Measurements from ENCODE around the gene ARSA. TPM values are rescaled to one million over a fixed set of nuclear protein-coding genes. Genes with fewer than 3 reads are reported as not detected.
A peak's percentile ranks its signal among the peaks of the same experiment; 100 is the strongest.
"Not testable (repeated sequence)": the region's sequence is repeated elsewhere in the genome, so short reads cannot be mapped to it uniquely, and the experiment has no call there.

Gene ARSA
- total RNA-seq, 2 experiments from 2014 or later = 64.2 to 66.5 TPM

GRCh38 chr22:50641696-50642607 is 14.0 kb upstream of the ARSA start:
- Mint-ChIP-seq H3K4me1 (no peaks in the 10 kb centered on the region), H3K36me3 (ENCODE audit: low read depth) (no peaks in the 10 kb centered on the region), H3K27me3 (peaks cover 4% of the 10 kb centered on the region), H3K27ac (no peak overlapping the region), H3K9me3 (peaks cover 4% of the 10 kb centered on the region), H3K4me3 (no peak overlapping the region)
- DNase-seq = no peak
- POLR2A ChIA-PET = no interaction called here
- CTCF ChIA-PET = interaction anchor here (1.7 kb wide), 1 partner anchor 8 kb away, joined by 3 read pairs; no protein-coding TSS in a partner anchor

- ChIA-PET CTCF (no interaction called here), POLR2A (no interaction called here)
- DNase-seq = no peak
- H3K36me3 Mint-ChIP-seq (ENCODE audit: low read depth) = no peaks in the 10 kb centered on the region
- no peaks in the 10 kb centered on the region for H3K9me3 Mint-ChIP-seq
- H3K4me3 Mint-ChIP-seq = no peak overlapping the region
- no peak overlapping the region for H3K27ac Mint-ChIP-seq
- peaks cover 4% of the 10 kb centered on the region for H3K27me3 Mint-ChIP-seq
- H3K4me1 Mint-ChIP-seq = no peaks in the 10 kb centered on the region
These were observed 13.1 kb upstream of the ARSA start for GRCh38 chr22:50640857-50641647.

- H3K36me3 Mint-ChIP-seq (ENCODE audit: low read depth); H3K27ac Mint-ChIP-seq; H3K4me3 Mint-ChIP-seq; DNase-seq; H3K27me3 Mint-ChIP-seq; POLR2A ChIA-PET; H3K4me1 Mint-ChIP-seq; H3K9me3 Mint-ChIP-seq; CTCF ChIA-PET: not testable (repeated sequence)
These were observed 12.3 kb upstream of the ARSA start for GRCh38 chr22:50640296-50640695.

GRCh38 chr22:50635591-50635990 is 7.6 kb upstream of the ARSA start:
- no peaks in the 10 kb centered on the region for H3K9me3 Mint-ChIP-seq
- ChIA-PET CTCF (interaction anchor here (1.4 kb wide), 1 partner anchor 15 kb away, joined by 3 read pairs; no protein-coding TSS in a partner anchor), POLR2A (no interaction called here)
- no peaks in the 10 kb centered on the region for H3K36me3 Mint-ChIP-seq (ENCODE audit: low read depth)
- H3K27me3 Mint-ChIP-seq = no peaks in the 10 kb centered on the region
- no peak overlapping the region for H3K4me3 Mint-ChIP-seq
- DNase-seq = no peak
- H3K27ac Mint-ChIP-seq = no peak overlapping the region
- no peaks in the 10 kb centered on the region for H3K4me1 Mint-ChIP-seq

- CTCF ChIA-PET = interaction anchor here (0.8 to 2.0 kb wide), 3 partner anchors 12 to 357 kb away, joined by 3 to 11 read pairs (median 4); no protein-coding TSS in a partner anchor
- H3K9me3 Mint-ChIP-seq = no peaks in the 10 kb centered on the region
- H3K27me3 Mint-ChIP-seq = peaks cover under 1% of the 10 kb centered on the region
- DNase-seq = no peak
- H3K36me3 Mint-ChIP-seq (ENCODE audit: low read depth) = peaks cover under 1% of the 10 kb centered on the region
- no peak overlapping the region for H3K27ac Mint-ChIP-seq
- POLR2A ChIA-PET = no interaction called here
- peaks cover 7% of the 10 kb centered on the region for H3K4me1 Mint-ChIP-seq
- H3K4me3 Mint-ChIP-seq = no peak overlapping the region
These were observed 5.8 kb upstream of the ARSA start for GRCh38 chr22:50633771-50634170.

GRCh38 chr22:50633086-50633485 is 5.1 kb upstream of the ARSA start:
- no peaks in the 10 kb centered on the region for H3K9me3 Mint-ChIP-seq
- H3K4me3 Mint-ChIP-seq = no peak overlapping the region
- ChIA-PET POLR2A (no interaction called here), CTCF (interaction anchor here (0.8 to 2.0 kb wide), 3 partner anchors 11 to 356 kb away, joined by 3 to 11 read pairs (median 4); no protein-coding TSS in a partner anchor)
- H3K27ac Mint-ChIP-seq = no peak overlapping the region
- peaks cover 2% of the 10 kb centered on the region for H3K27me3 Mint-ChIP-seq
- no peak for DNase-seq
- H3K36me3 Mint-ChIP-seq (ENCODE audit: low read depth) = peaks cover 5% of the 10 kb centered on the region
- peaks cover 13% of the 10 kb centered on the region for H3K4me1 Mint-ChIP-seq

- ChIA-PET CTCF (interaction anchor here (1.1 to 1.7 kb wide), 3 partner anchors 10 to 354 kb away, joined by 3 to 6 read pairs (median 4); no protein-coding TSS in a partner anchor), POLR2A (no interaction called here)
- H3K4me1 Mint-ChIP-seq = peaks cover 18% of the 10 kb centered on the region
- H3K9me3 Mint-ChIP-seq = no peaks in the 10 kb centered on the region
- peaks cover 12% of the 10 kb centered on the region for H3K36me3 Mint-ChIP-seq (ENCODE audit: low read depth)
- peaks cover 2% of the 10 kb centered on the region for H3K27me3 Mint-ChIP-seq
- DNase-seq = no peak
- H3K27ac Mint-ChIP-seq = no peak overlapping the region
- H3K4me3 Mint-ChIP-seq = no peak overlapping the region
These were observed 2.4 kb upstream of the ARSA start for GRCh38 chr22:50630376-50630775.

GRCh38 chr22:50628543-50629134 is 687 bp upstream of the ARSA start:
- POLR2A ChIA-PET = no interaction called here
- peaks cover 21% of the 10 kb centered on the region for H3K4me1 Mint-ChIP-seq
- H3K27ac Mint-ChIP-seq = peak overlapping the region; percentile 81
- no peaks in the 10 kb centered on the region for H3K9me3 Mint-ChIP-seq
- H3K27me3 Mint-ChIP-seq = peaks cover 2% of the 10 kb centered on the region
- DNase-seq = peak; percentile 30
- H3K4me3 Mint-ChIP-seq = peak overlapping the region; percentile 92
- H3K36me3 Mint-ChIP-seq (ENCODE audit: low read depth) = peaks cover 24% of the 10 kb centered on the region
- CTCF ChIA-PET = no interaction called here

GRCh38 chr22:50626850-50627641 is 906 bp downstream of the ARSA start:
- H3K36me3 Mint-ChIP-seq (ENCODE audit: low read depth) = peaks cover 24% of the 10 kb centered on the region
- POLR2A ChIA-PET = no interaction called here
- H3K27ac Mint-ChIP-seq = peak overlapping the region; percentile 85
- DNase-seq = no peak
- CTCF ChIA-PET = interaction anchor here (0.6 to 2.2 kb wide), 5 partner anchors 10 to 351 kb away, joined by 3 to 4 read pairs (median 4); partner anchors contain the start of gene SCO2
- H3K27me3 Mint-ChIP-seq = peaks cover 2% of the 10 kb centered on the region
- H3K9me3 Mint-ChIP-seq = no peaks in the 10 kb centered on the region
- peaks cover 33% of the 10 kb centered on the region for H3K4me1 Mint-ChIP-seq
- H3K4me3 Mint-ChIP-seq = peak overlapping the region; percentile 92

- Mint-ChIP-seq H3K36me3 (ENCODE audit: low read depth) (peaks cover 24% of the 10 kb centered on the region), H3K9me3 (no peaks in the 10 kb centered on the region), H3K4me1 (peaks cover 40% of the 10 kb centered on the region), H3K4me3 (peak overlapping the region; percentile 92), H3K27ac (peak overlapping the region; percentile 85), H3K27me3 (peaks cover 2% of the 10 kb centered on the region)
- POLR2A ChIA-PET = no interaction called here
- CTCF ChIA-PET = interaction anchor here (1.8 to 2.2 kb wide), 2 partner anchors 10 to 351 kb away, joined by 4 read pairs; no protein-coding TSS in a partner anchor
- no peak for DNase-seq
These were observed 1.6 kb downstream of the ARSA start for GRCh38 chr22:50626314-50626849.

- CTCF ChIA-PET = interaction anchor here (0.6 to 2.2 kb wide), 3 partner anchors 11 to 350 kb away, joined by 4 read pairs; no protein-coding TSS in a partner anchor
These were observed 2.2 kb downstream of the ARSA start for GRCh38 chr22:50625568-50626313.

More at GRCh38 chr22:50625568-50626313, 2.2 kb downstream of the ARSA start:
- Mint-ChIP-seq H3K36me3 (ENCODE audit: low read depth) (peaks cover 24% of the 10 kb centered on the region), H3K4me1 (peaks cover 46% of the 10 kb centered on the region), H3K4me3 (no peak overlapping the region), H3K27me3 (peaks cover 2% of the 10 kb centered on the region), H3K9me3 (no peaks in the 10 kb centered on the region), H3K27ac (no peak overlapping the region)
- DNase-seq = no peak
- POLR2A ChIA-PET = no interaction called here
